GM20000 (cell line): ENCODE data around the gene EFCAB11.

ENCODE experiments used
- DNase-seq: peaks from one replicate; pipeline ENCODE4 v3.0.0; 2012; ENCODE audit warnings: low spot score
- TF ChIP-seq, protein P1 (sequence below): IDR thresholded peaks from 2 replicates; pipeline ENCODE4 v1.5.1; 2012; ENCODE audit warnings: mild to moderate bottlenecking, control low read depth; ENCODE audit errors: extremely low read depth, missing control alignments

Gene EFCAB11

DNA sequence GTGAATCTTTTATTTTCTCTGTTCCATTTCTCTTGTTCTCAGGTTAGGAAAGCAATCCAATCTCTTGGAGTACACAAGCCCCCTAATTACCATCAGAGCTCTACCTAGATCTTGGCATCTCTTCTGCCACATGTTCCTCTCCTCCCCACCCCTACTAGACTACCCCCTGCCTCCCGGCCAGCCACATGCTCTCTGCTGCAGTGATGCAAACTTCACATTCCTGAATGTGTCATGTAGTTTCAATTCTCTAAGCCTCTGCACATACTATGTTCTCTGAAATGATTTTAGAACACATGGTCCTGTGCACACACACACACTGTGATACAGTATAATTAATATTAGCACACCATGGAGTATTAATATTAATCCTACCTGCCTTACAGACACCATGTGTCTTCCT, 104.6 kb downstream of the EFCAB11 start:
- TF ChIP-seq, protein P1, sequence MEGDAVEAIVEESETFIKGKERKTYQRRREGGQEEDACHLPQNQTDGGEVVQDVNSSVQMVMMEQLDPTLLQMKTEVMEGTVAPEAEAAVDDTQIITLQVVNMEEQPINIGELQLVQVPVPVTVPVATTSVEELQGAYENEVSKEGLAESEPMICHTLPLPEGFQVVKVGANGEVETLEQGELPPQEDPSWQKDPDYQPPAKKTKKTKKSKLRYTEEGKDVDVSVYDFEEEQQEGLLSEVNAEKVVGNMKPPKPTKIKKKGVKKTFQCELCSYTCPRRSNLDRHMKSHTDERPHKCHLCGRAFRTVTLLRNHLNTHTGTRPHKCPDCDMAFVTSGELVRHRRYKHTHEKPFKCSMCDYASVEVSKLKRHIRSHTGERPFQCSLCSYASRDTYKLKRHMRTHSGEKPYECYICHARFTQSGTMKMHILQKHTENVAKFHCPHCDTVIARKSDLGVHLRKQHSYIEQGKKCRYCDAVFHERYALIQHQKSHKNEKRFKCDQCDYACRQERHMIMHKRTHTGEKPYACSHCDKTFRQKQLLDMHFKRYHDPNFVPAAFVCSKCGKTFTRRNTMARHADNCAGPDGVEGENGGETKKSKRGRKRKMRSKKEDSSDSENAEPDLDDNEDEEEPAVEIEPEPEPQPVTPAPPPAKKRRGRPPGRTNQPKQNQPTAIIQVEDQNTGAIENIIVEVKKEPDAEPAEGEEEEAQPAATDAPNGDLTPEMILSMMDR, result no peak
- no peak for DNase-seq

DNA sequence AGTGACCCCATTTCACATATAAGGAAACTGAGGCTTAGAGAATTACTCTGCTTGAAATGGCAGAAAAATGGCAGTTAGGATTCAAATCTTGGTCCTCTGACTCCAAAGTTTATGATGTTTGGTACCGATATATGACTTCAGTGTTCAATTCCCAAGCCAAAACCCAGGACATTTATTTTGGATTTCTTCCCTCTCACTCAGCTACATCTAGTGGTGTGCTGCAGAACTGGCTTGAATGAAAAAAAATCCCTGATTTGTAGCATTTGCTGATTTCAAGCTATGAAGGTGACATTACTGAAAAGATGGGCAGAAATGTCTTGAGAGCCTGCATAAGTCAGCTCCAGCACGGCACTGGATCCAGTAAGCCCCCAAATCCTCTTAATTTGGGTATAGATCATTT, 106.4 kb downstream of the EFCAB11 start:
- TF ChIP-seq, protein P1, result no peak
- no peak for DNase-seq

DNA sequence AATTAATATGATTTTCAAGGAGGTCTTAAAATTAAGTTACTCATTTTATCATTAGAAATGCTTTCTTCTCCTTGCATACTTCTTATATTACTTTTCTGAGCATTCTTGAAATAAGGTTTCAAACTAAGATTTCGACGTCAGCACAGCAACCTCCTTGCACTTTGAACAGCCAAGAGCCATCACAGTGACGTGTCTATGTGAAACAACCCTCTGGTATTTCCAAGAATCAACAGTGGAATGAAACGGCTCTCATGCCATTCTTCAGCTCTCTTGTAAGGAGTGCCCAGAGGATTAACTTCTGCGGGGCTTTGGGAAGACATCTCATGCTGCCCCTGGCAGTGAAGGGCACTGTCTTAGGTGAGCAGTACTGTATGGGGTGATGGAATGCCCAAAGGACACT, 109.2 kb downstream of the EFCAB11 start:
- DNase-seq, result no peak
- TF ChIP-seq, protein P1, result no peak

DNA sequence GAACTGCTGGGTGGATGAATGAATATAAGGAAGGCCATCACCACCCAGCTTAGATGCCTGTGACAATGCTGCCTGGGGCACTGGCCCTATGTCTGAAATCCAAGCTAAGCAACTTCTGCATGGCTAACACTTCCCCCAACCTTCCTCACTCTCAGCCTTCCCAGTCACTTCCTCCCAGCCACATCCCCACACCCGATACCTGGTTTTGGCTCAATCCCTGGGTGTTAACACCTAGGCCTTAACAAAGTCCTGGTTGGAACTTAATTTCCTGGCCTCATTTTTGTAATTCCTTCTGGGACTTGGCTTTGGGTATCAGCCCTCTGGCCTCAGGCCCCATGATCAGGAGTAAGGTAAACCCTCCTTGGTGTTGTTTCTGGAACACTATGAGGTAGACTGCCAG, 110.0 kb downstream of the EFCAB11 start:
- DNase-seq, result no peak
- TF ChIP-seq, protein P1, result no peak

DNA sequence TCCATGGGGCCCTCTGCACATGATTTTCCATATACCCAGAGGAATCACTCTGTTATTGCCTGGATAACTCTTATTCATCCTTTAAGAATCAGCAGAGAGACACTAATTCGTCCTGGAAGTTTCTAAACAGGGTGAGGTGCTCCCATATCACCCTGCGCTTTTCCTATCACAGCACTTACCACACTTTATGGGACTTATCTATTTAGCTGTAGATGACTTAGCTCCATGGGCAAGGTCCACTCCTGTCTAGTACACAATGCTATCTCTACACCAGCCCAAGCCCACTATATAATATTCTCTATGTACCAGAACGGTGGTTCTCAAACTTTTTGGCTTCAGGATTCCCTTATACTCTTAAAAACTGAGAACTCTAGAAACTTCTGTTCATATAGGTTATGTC, 111.7 kb downstream of the EFCAB11 start:
- TF ChIP-seq, protein P1, result no peak
- no peak for DNase-seq

- no peak for DNase-seq
- TF ChIP-seq, protein P1, result no peak
Observed at GRCh38 chr14:89841851-89842250, 112.7 kb downstream of the EFCAB11 start.

DNA sequence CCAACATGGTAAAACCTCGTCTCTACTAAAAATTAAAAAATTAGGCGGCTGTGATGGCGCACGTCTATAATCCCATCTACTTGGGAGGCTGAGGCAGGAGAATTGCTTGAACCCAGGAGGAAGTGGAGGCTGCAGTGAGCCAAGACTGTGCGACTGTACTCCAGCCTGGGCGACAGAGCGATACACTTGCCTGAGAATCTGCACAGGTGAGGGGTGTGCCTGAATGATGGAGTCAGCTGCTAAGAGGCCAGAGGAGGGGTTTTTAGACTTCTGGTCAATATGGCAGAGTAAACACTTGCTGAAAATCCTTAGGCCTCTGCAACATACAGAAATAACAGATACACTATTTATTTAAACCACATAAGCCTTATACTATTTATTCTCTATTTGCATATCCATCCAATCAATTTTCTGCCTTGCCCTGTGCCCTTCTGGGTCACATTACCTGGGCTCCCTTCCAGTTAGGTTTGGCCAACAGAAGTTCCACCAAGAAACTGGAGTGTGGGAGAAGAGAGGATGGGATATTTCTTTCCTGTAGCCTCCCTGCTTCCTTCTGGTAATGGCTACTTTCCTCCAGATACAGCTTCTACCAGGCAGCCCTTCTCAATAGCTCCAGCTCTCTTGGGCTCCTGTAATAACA, 117.6 kb downstream of the EFCAB11 start:
- DNase-seq, result no peak
- TF ChIP-seq, protein P1, result no peak
